IMR-90 (cell line): Measurements from ENCODE around the gene EFNA5. TPM values are rescaled to one million over a fixed set of nuclear protein-coding genes. Genes with fewer than 3 reads are reported as not detected.

Source experiments
- ATAC-seq: fragments of 200-7000 bp; cut with Tn5 transposase; 2 replicates; pipeline ENCODE4 v1.9.1; 2020; ENCODE audit warnings: low read depth, mild to moderate bottlenecking, moderate library complexity
- BruUV-seq: library from RNA; stranded (reverse); fragments of 400-500 nt; replicated peaks from 2 replicates; lab custom pipeline; 2021; lab: Mats Ljungman, UMichigan
- CTCF ChIA-PET: fragments of 300-600 bp; formaldehyde crosslinking; extraction: SDS; loops from one replicate; lab custom pipeline; 2021; ENCODE audit warnings: antibody characterized with exemption; lab: Yijun Ruan, JAX
- POLR2A ChIA-PET: fragments of 300-600 bp; sonication (Branson Sonifier 250); formaldehyde crosslinking; loops from one replicate; lab custom pipeline; 2022; ENCODE audit warnings: antibody characterized with exemption; ENCODE audit not compliant: unreplicated experiment; lab: Charles Lee
- DNase-seq: peaks from one replicate; pipeline ENCODE4 v3.0.0; 2013
- H2AFZ ChIP-seq: replicated peaks from 2 replicates; pipeline ENCODE3; 2013; ENCODE audit warnings: low read length, mild to moderate bottlenecking; ENCODE audit not compliant: poor library complexity
- H2AK5ac ChIP-seq: 2 replicates; pipeline ENCODE4 v1.6.1; 2013; ENCODE audit warnings: low read depth, low read length, inconsistent platforms
- H2AK9ac ChIP-seq: replicated peaks from 2 replicates; pipeline ENCODE3; 2013; ENCODE audit warnings: mild to moderate bottlenecking, low read depth, low read length, moderate library complexity; ENCODE audit not compliant: poor library complexity
- H2BK120ac ChIP-seq: 2 replicates; pipeline ENCODE4 v1.6.1; 2013; ENCODE audit warnings: low read depth, low read length, inconsistent platforms
- H2BK15ac ChIP-seq: 3 replicates; pipeline ENCODE4 v1.6.1; 2013; ENCODE audit warnings: low read depth, low read length, inconsistent platforms
- H2BK20ac ChIP-seq: 2 replicates; pipeline ENCODE4 v1.6.1; 2013; ENCODE audit warnings: low read depth, mild to moderate bottlenecking, inconsistent platforms, low read length, moderate library complexity
- H2BK5ac ChIP-seq: 2 replicates; pipeline ENCODE4 v1.6.1; 2013; ENCODE audit warnings: mild to moderate bottlenecking, low read depth, low read length, inconsistent platforms; ENCODE audit not compliant: poor library complexity, severe bottlenecking
- H3K14ac ChIP-seq: replicated peaks from 2 replicates; pipeline ENCODE4 v1.6.1; 2013; ENCODE audit warnings: low read depth, low read length, inconsistent platforms
- H3K18ac ChIP-seq: 2 replicates; pipeline ENCODE4 v1.6.1; 2013; ENCODE audit warnings: low read depth, low read length, control low read depth
- H3K23ac ChIP-seq: 2 replicates; pipeline ENCODE4 v1.6.1; 2013; ENCODE audit warnings: low read depth, low read length, inconsistent platforms
- H3K27ac ChIP-seq: 2 replicates; pipeline ENCODE4 v1.5.1; 2013; ENCODE audit warnings: mild to moderate bottlenecking, control low read depth, low read length; ENCODE audit not compliant: insufficient read depth
- H3K27me3 ChIP-seq: 2 replicates; pipeline ENCODE4 v1.6.1; 2013; ENCODE audit warnings: low read length; ENCODE audit not compliant: control insufficient read depth, insufficient read depth
- H3K36me3 ChIP-seq: 2 replicates; pipeline ENCODE4 v1.6.1; 2013; ENCODE audit warnings: low read length, mixed read lengths; ENCODE audit not compliant: control insufficient read depth, insufficient read depth
- H3K4ac ChIP-seq: 2 replicates; pipeline ENCODE4 v1.6.1; 2013; ENCODE audit warnings: low read depth, low read length, inconsistent platforms
- H3K4me1 ChIP-seq: 2 replicates; pipeline ENCODE4 v1.6.1; 2013; ENCODE audit warnings: low read length, mixed read lengths; ENCODE audit not compliant: control insufficient read depth, insufficient read depth
- H3K4me2 ChIP-seq: 2 replicates; pipeline ENCODE4 v1.6.1; 2013; ENCODE audit warnings: low read depth, mild to moderate bottlenecking, control low read depth, low read length, moderate library complexity
- H3K4me3 ChIP-seq: 2 replicates; pipeline ENCODE4 v1.5.1; 2013; ENCODE audit warnings: low read depth, mild to moderate bottlenecking, control low read depth, low read length, moderate library complexity; ENCODE audit not compliant: insufficient read depth
- H3K56ac ChIP-seq: 2 replicates; pipeline ENCODE4 v1.6.1; 2013; ENCODE audit warnings: low read length, inconsistent platforms; ENCODE audit not compliant: insufficient read depth; ENCODE audit errors: extremely low read depth
- H3K79me1 ChIP-seq, 2 experiments: 2 replicates each; pipeline ENCODE4 v1.6.1; 2013; ENCODE audit warnings: low read length in 2 of 2, inconsistent platforms in 1 of 2, low read depth in 1 of 2
- H3K9ac ChIP-seq: 2 replicates; pipeline ENCODE4 v1.6.1; 2013; ENCODE audit warnings: low read depth, low read length, control low read depth
- H3K9me1 ChIP-seq: 2 replicates; pipeline ENCODE4 v1.6.1; 2013; ENCODE audit warnings: low read length, inconsistent platforms; ENCODE audit not compliant: insufficient read depth
- H3K9me3 ChIP-seq: 2 replicates; pipeline ENCODE4 v1.6.1; 2013; ENCODE audit warnings: low read length; ENCODE audit not compliant: control insufficient read depth, insufficient read depth
- H4K20me1 ChIP-seq: 2 replicates; pipeline ENCODE4 v1.6.1; 2013; ENCODE audit warnings: low read length, inconsistent platforms; ENCODE audit not compliant: insufficient read depth
- H4K5ac ChIP-seq: 2 replicates; pipeline ENCODE4 v1.6.1; 2013; ENCODE audit warnings: mild to moderate bottlenecking, low read depth, low read length, control low read depth
- H4K8ac ChIP-seq, 2 experiments: 2 replicates each; pipeline ENCODE4 v1.6.1; 2013; ENCODE audit warnings: low read depth in 2 of 2, low read length in 2 of 2, control low read depth in 1 of 2, inconsistent platforms in 1 of 2
- H4K91ac ChIP-seq: 2 replicates; pipeline ENCODE4 v1.6.1; 2013; ENCODE audit warnings: low read depth, low read length, inconsistent platforms; ENCODE audit not compliant: insufficient read depth
- BHLHE40 ChIP-seq: fragments of 150-350 bp; IDR thresholded peaks from 2 replicates; pipeline ENCODE4 v1.6.1; 2016; ENCODE audit warnings: mild to moderate bottlenecking, low read depth, low read length
- CEBPB ChIP-seq: IDR thresholded peaks from 2 replicates; pipeline ENCODE4 v1.6.1; 2012; ENCODE audit warnings: low read depth, low read length, improper control_type of control experiment
- FOS ChIP-seq: fragments of 150-350 bp; IDR thresholded peaks from 2 replicates; pipeline ENCODE4 v1.6.1; 2016; ENCODE audit warnings: low read depth, low read length
- MAFK ChIP-seq: IDR thresholded peaks from 2 replicates; pipeline ENCODE4 v1.6.1; 2012; ENCODE audit warnings: low read depth, low read length, improper control_type of control experiment
- NFE2L2 ChIP-seq: fragments of 150-350 bp; IDR thresholded peaks from 2 replicates; pipeline ENCODE4 v1.6.1; 2016; ENCODE audit warnings: low read depth, mild to moderate bottlenecking, low read length
- RAD21 ChIP-seq: IDR thresholded peaks from 2 replicates; pipeline ENCODE4 v1.6.1; 2012; ENCODE audit warnings: low read length, improper control_type of control experiment
- WGBS, 2 experiments: methylation state at CpG; one replicate each; pipeline versions ENCODE4 v1.1.5 to v1.1.7; 2013; ENCODE audit warnings: missing lambda C conversion rate in 2 of 2; ENCODE audit not compliant: insufficient read length in 1 of 2; ENCODE audit errors: extremely low coverage in 2 of 2; 5-methylcytosine and 5-hydroxymethylcytosine counted together
- dilution Hi-C: fragments of 300-500 bp; cut with HindIII; formaldehyde crosslinking; loops from one replicate; pipeline ENCODE4 v1.14.3; 2018; ENCODE audit warnings: low sequenced_read_pairs; ENCODE audit not compliant: unreplicated experiment
- in situ Hi-C: fragments of 300-500 bp; cut with MboI; formaldehyde crosslinking; loops from 3 replicates; pipeline ENCODE4 v1.14.3; 2019; ENCODE audit warnings: low sequenced_read_pairs, inconsistent platforms, mixed read lengths
- intact Hi-C: fragments of 100-400 bp; cut with micrococcal nuclease; formaldehyde crosslinking; loops from 2 replicates; pipeline ENCODE4 v1.10.0; 2022
- polyA plus RNA-seq, 3 experiments: library from polyadenylated mRNA; depleted of rRNA; stranded (reverse); fragments of >200 nt; gene quantifications; 2 replicates each; pipeline ENCODE4 v1.2.3, GENCODE V29; 2012; ENCODE audit warnings: low replicate concordance in 1 of 3
- total RNA-seq: library from RNA; depleted of rRNA; stranded (reverse); fragments of >200 nt; gene quantifications from 2 replicates; pipeline ENCODE4 v1.2.3, GENCODE V29; 2012
- TF ChIP-seq, protein P1 (sequence below): fragments of 150-350 bp; IDR thresholded peaks from 2 replicates; pipeline ENCODE4 v1.6.1; 2016; ENCODE audit warnings: low read depth, mild to moderate bottlenecking, low read length, moderate library complexity, borderline replicate concordance
- TF ChIP-seq, protein P2 (sequence below): fragments of 150-350 bp; IDR thresholded peaks from 2 replicates; pipeline ENCODE4 v1.6.1; 2017; ENCODE audit warnings: mild to moderate bottlenecking, antibody characterized with exemption, low read length, low read depth

The EFNA5 gene
- total and polyA plus RNA-seq, 2 of the 4 experiments (the other 2 are of a cell fraction): 1.5 to 1.6 TPM

DNA sequence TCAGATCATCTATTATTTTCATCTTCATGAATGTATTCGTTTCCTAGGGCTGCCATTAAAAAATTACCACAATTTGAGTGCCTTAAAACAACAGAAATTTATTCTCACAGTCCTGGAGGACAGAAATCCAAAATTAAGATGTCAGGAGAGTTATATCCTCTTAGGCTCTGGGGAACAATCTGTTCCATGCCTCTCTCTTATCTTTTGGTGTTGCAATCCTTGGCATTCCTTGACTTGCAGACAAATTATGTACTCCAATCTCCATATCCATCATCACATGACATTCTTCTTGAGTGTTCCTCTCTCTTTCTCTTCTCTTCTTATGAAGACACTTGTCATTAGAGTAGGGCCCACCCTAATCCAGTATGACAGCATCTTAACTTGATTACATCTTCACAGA, 339.4 kb downstream of the EFNA5 start:
- dilution Hi-C loops: no loop called here
- no peak overlapping the region for H4K91ac ChIP-seq
- H3K27me3 ChIP-seq: peaks cover 2% of the 10 kb centered on the region; the same call in 1 of the 2 replicates
- H3K4me2 ChIP-seq: no peak overlapping the region
- H2BK20ac ChIP-seq: no peak overlapping the region
- H2AK5ac ChIP-seq: no peak overlapping the region
- BruUV-seq: no TSS peak
- CTCF ChIA-PET: no interaction called here
- no peak for DNase-seq
- H3K23ac ChIP-seq: no peak overlapping the region
- H4K5ac ChIP-seq: no peak overlapping the region
- H3K27ac ChIP-seq: no peak overlapping the region
- no peak overlapping the region for H3K9ac ChIP-seq
- H3K4ac ChIP-seq: no peak overlapping the region
- no peak overlapping the region for H3K4me3 ChIP-seq
- no peak overlapping the region for H3K14ac ChIP-seq
- in situ Hi-C loops: no loop called here
- no peaks in the 10 kb centered on the region for H3K4me1 ChIP-seq
- no peaks in the 10 kb centered on the region for H3K36me3 ChIP-seq
- POLR2A ChIA-PET: no interaction called here
- H2AFZ ChIP-seq: no peak overlapping the region
- H2BK5ac ChIP-seq: no peak overlapping the region
- no peak overlapping the region for H4K8ac ChIP-seq
- no peak overlapping the region for H3K56ac ChIP-seq
- no peaks in the 10 kb centered on the region for H3K79me1 ChIP-seq
- no CpG with 5 or more reads among the region's 1 CpG for WGBS, 2 experiments
- no peak for ATAC-seq
- H4K20me1 ChIP-seq: no peaks in the 10 kb centered on the region
- no peak overlapping the region for H2AK9ac ChIP-seq
- intact Hi-C loops: no loop called here
- H3K9me3 ChIP-seq: no peaks in the 10 kb centered on the region
- H3K18ac ChIP-seq: no peak overlapping the region
- TF ChIP-seq FOS: no peak
- no peak for TF ChIP-seq BHLHE40
- TF ChIP-seq NFE2L2: no peak
- TF ChIP-seq, protein P1, sequence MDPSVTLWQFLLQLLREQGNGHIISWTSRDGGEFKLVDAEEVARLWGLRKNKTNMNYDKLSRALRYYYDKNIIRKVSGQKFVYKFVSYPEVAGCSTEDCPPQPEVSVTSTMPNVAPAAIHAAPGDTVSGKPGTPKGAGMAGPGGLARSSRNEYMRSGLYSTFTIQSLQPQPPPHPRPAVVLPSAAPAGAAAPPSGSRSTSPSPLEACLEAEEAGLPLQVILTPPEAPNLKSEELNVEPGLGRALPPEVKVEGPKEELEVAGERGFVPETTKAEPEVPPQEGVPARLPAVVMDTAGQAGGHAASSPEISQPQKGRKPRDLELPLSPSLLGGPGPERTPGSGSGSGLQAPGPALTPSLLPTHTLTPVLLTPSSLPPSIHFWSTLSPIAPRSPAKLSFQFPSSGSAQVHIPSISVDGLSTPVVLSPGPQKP: no peak
- TF ChIP-seq, protein P2, sequence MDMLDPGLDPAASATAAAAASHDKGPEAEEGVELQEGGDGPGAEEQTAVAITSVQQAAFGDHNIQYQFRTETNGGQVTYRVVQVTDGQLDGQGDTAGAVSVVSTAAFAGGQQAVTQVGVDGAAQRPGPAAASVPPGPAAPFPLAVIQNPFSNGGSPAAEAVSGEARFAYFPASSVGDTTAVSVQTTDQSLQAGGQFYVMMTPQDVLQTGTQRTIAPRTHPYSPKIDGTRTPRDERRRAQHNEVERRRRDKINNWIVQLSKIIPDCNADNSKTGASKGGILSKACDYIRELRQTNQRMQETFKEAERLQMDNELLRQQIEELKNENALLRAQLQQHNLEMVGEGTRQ: no peak
- no peak for TF ChIP-seq RAD21
- TF ChIP-seq MAFK: no peak
- TF ChIP-seq CEBPB: no peak
- H3K9me1 ChIP-seq: no peaks in the 10 kb centered on the region
- no peak overlapping the region for H2BK120ac ChIP-seq
- no peak overlapping the region for H2BK15ac ChIP-seq
